HepG2 (cell line): ENCODE data around the gene CCDC178. TPM values are rescaled to one million over a fixed set of nuclear protein-coding genes. Genes with fewer than 3 reads are reported as not detected.

Experiments used
- ATAC-seq: fragments of 200-7000 bp; cut with Tn5 transposase; 3 replicates; pipeline ENCODE4 v1.9.1; 2020; ENCODE audit warnings: mild to moderate bottlenecking, moderate library complexity
- BruUV-seq: library from RNA; stranded (reverse); fragments of 400-500 nt; replicated peaks from 2 replicates; lab custom pipeline; 2021; lab: Mats Ljungman, UMichigan
- CTCF ChIA-PET: fragments of 300-600 bp; formaldehyde crosslinking; extraction: SDS; loops from one replicate; lab custom pipeline; 2021; ENCODE audit warnings: low total read pairs, inconsistent platforms, low intra/inter-chr PET ratio; lab: Yijun Ruan, JAX
- POLR2A ChIA-PET: fragments of 350-600 bp; sonication (Branson Sonifier 250); formaldehyde crosslinking; loops from one replicate; lab custom pipeline; 2020; ENCODE audit warnings: antibody characterized with exemption, inconsistent platforms; lab: Yijun Ruan, JAX
- DNase-seq: peaks from one replicate; pipeline ENCODE4 v3.0.0-alpha.2; 2015; ENCODE audit warnings: low spot score
- FAIRE-seq: peaks from 3 replicates; lab custom pipeline; 2011; peaks lifted over from hg19 to GRCh38; lab: Jason Lieb, UNC
- H2AFZ ChIP-seq: one replicate; pipeline ENCODE4 v1.6.1; 2011; ENCODE audit warnings: low read length, inconsistent platforms
- H3K27ac ChIP-seq: fragments of 300-600 bp; 3 replicates; pipeline ENCODE4 v1.8.0; 2011; ENCODE audit warnings: mixed run types, mild to moderate bottlenecking, mixed read lengths, low read length, inconsistent platforms; ENCODE audit not compliant: insufficient read depth; ENCODE audit errors: extremely low read length
- H3K27me3 ChIP-seq, 2 experiments: fragments of 200-600 bp in 1 of 2; 2 replicates in 1 of 2; 3 replicates in 1 of 2; pipeline versions ENCODE4 v1.6.0 to v1.8.0; 2011; ENCODE audit warnings: low read length in 2 of 2, mild to moderate bottlenecking in 2 of 2, moderate library complexity in 2 of 2, inconsistent platforms in 1 of 2; ENCODE audit not compliant: insufficient read depth in 2 of 2, control insufficient read depth in 1 of 2
- H3K36me3 ChIP-seq, 2 experiments: fragments of 200-600 bp in 1 of 2; replicated peaks in 1 of 2; 2 replicates in 1 of 2; 3 replicates in 1 of 2; pipeline versions ENCODE4 v1.5.1 to v1.8.0; 2011; ENCODE audit warnings: low read length in 2 of 2, inconsistent platforms in 1 of 2; ENCODE audit not compliant: insufficient read depth in 2 of 2, control insufficient read depth in 1 of 2
- H3K4me1 ChIP-seq: 2 replicates; pipeline ENCODE4 v1.5.1; 2012; ENCODE audit warnings: low read length, inconsistent platforms; ENCODE audit not compliant: insufficient read depth
- H3K4me2 ChIP-seq: 2 replicates; pipeline ENCODE4 v1.6.0; 2011; ENCODE audit warnings: low read depth, low read length, inconsistent platforms
- H3K4me3 ChIP-seq, 3 experiments: fragments of 200-600 bp in 1 of 3; sonication (generic), shearing (Covaris generic) in 1 of 3; replicated peaks in 1 of 3; 2 replicates each; pipeline ENCODE4 v1.5.1; 2011 to 2016; ENCODE audit warnings: low read length in 3 of 3, inconsistent platforms in 2 of 3, low read depth in 2 of 3, mild to moderate bottlenecking in 2 of 3, control low read depth in 1 of 3, mixed read lengths in 1 of 3; ENCODE audit not compliant: insufficient read depth in 1 of 3
- H3K79me2 ChIP-seq: one replicate; pipeline ENCODE4 v1.6.1; 2011; ENCODE audit warnings: low read length, inconsistent platforms; ENCODE audit not compliant: insufficient read depth
- H3K9ac ChIP-seq: 2 replicates; pipeline ENCODE4 v1.6.0; 2011; ENCODE audit warnings: mild to moderate bottlenecking, low read depth, low read length, inconsistent platforms; ENCODE audit not compliant: insufficient read depth
- H3K9me3 ChIP-seq: 2 replicates; pipeline ENCODE4 v1.5.1; 2012; ENCODE audit warnings: mild to moderate bottlenecking, low read length
- H4K20me1 ChIP-seq: 2 replicates; pipeline ENCODE4 v1.6.0; 2011; ENCODE audit warnings: inconsistent platforms, mild to moderate bottlenecking, low read length, moderate library complexity; ENCODE audit not compliant: insufficient read depth
- HOXA3 ChIP-seq: sonication (generic); formaldehyde crosslinking; IDR thresholded peaks from 2 replicates; pipeline ENCODE4 v1.5.0; 2020; ENCODE audit warnings: missing genetic modification reagents
- ZNF781 ChIP-seq: sonication (generic); formaldehyde crosslinking; IDR thresholded peaks from 2 replicates; pipeline ENCODE4 v1.5.1; 2020; ENCODE audit warnings: borderline replicate concordance, mild to moderate bottlenecking, missing genetic modification reagents; ENCODE audit errors: not compliant biosample characterization
- WGBS: methylation state at CpG from one replicate; pipeline ENCODE4 v1.1.6; 2017; ENCODE audit warnings: low lambda C conversion rate; 5-methylcytosine and 5-hydroxymethylcytosine counted together
- in situ Hi-C: cut with HindIII; loops from 2 replicates; pipeline ENCODE4 v1.10.0; 2017; ENCODE audit warnings: low pct_unique_long_range_greater_than_20kb; ENCODE audit not compliant: extremely low pct_ligation_motif_present
- intact Hi-C: fragments of 100-400 bp; cut with micrococcal nuclease; formaldehyde crosslinking; loops from one replicate; pipeline ENCODE4 v1.10.0; 2022; ENCODE audit not compliant: unreplicated experiment
- polyA plus RNA-seq, 8 experiments: library from polyadenylated mRNA; depleted of rRNA in 3 of 8; stranded (reverse) in 7 of 8; unstranded in 1 of 8; fragments of >200 nt; fragmentation: Illumina TruSeq in 4 of 8; extraction: Trizol in 4 of 8; gene quantifications; 2 replicates each; pipeline versions ENCODE4 v1.2.1 to v1.2.3, GENCODE V29; 2011 to 2016; ENCODE audit warnings: low read depth in 4 of 8, missing spikeins in 1 of 8, mixed read lengths in 1 of 8; ENCODE audit not compliant: insufficient read depth in 1 of 8
- total RNA-seq, 5 experiments: library from RNA; depleted of rRNA; stranded (reverse); fragments of >200 nt; fragmentation: Illumina TruSeq; extraction: Trizol; gene quantifications; 2 replicates each; pipeline ENCODE4 v1.2.3, GENCODE V29; 2016; ENCODE audit warnings: low read depth in 1 of 5
- TF ChIP-seq, protein P1 (sequence below): sonication (generic); formaldehyde crosslinking; IDR thresholded peaks from 2 replicates; pipeline ENCODE4 v1.8.0; 2022; ENCODE audit warnings: missing genetic modification reagents, mild to moderate bottlenecking, moderate library complexity, borderline replicate concordance
- TF ChIP-seq, protein P2 (sequence below): sonication (generic); formaldehyde crosslinking; IDR thresholded peaks from 2 replicates; pipeline ENCODE4 v1.4.0; 2020; ENCODE audit warnings: mild to moderate bottlenecking, missing genetic modification reagents

The CCDC178 gene
- total and polyA plus RNA-seq, 2 of the 13 experiments (the other 11 are each of a cell fraction or from before 2014, with no cell fraction given) = not detected

DNA sequence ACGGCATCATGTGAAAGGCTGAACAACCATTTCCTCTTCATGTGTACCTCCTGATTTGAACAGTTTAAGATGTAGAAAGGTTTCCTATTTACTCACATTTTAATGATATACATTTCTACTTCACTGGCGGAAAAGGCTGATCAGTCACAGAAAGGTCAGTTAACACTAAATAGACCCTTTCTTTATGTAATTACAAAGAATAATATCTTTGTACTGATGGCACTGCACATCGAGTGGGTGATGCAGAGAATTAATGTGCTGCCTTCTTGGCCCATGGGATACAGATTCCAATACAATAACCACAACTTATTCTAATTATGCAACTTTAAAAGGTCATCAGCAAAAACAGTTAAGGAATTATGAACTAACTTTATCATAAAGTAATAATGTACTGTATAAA is 339.2 kb downstream of the CCDC178 start:
- H2AFZ ChIP-seq = no peak overlapping the region
- H3K27ac ChIP-seq = no peak overlapping the region
- no peaks in the 10 kb centered on the region for H3K79me2 ChIP-seq
- BruUV-seq = no TSS peak
- TF ChIP-seq, protein P1, sequence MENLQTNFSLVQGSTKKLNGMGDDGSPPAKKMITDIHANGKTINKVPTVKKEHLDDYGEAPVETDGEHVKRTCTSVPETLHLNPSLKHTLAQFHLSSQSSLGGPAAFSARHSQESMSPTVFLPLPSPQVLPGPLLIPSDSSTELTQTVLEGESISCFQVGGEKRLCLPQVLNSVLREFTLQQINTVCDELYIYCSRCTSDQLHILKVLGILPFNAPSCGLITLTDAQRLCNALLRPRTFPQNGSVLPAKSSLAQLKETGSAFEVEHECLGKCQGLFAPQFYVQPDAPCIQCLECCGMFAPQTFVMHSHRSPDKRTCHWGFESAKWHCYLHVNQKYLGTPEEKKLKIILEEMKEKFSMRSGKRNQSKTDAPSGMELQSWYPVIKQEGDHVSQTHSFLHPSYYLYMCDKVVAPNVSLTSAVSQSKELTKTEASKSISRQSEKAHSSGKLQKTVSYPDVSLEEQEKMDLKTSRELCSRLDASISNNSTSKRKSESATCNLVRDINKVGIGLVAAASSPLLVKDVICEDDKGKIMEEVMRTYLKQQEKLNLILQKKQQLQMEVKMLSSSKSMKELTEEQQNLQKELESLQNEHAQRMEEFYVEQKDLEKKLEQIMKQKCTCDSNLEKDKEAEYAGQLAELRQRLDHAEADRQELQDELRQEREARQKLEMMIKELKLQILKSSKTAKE (CRISPR knock-in tag) = no peak
- TF ChIP-seq, all 625 proteins: peak for 0
- 29% methylated on average over 3 of the region's 3 CpGs for WGBS
- H4K20me1 ChIP-seq = no peaks in the 10 kb centered on the region
- no peaks in the 10 kb centered on the region for H3K9me3 ChIP-seq
- H3K4me2 ChIP-seq = no peak overlapping the region
- no peak overlapping the region for H3K9ac ChIP-seq
- ATAC-seq = no peak
- ChIA-PET POLR2A (no interaction called here), CTCF (no interaction called here)
- intact Hi-C loops = no loop called here
- no peaks in the 10 kb centered on the region for H3K27me3 ChIP-seq
- no peak for DNase-seq
- H3K4me1 ChIP-seq = no peaks in the 10 kb centered on the region
- in situ Hi-C loops = no loop called here
- no peaks in the 10 kb centered on the region for H3K36me3 ChIP-seq
- no peak for FAIRE-seq
- H3K4me3 ChIP-seq = no peak overlapping the region

DNA sequence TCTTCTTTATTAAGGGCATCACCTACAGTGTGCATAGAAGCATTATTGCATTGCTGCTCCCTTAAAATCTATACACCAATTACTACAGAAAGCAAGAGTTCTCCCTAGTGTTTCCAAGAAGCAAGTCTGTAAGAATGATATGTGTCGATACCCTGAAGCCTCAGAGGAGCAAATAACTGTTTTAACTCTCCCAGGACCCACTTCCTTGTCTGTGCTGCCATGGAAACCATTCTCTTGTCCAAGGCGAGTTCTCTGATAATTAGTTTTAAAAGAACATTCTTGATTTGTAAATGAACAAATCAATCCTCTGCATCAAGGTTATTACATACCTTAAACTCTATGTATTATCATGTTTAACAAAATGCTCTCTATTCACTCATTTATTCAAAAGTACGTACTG is 340.9 kb downstream of the CCDC178 start:
- no peak overlapping the region for H3K4me2 ChIP-seq
- ATAC-seq = no peak
- TF ChIP-seq, protein P2, sequence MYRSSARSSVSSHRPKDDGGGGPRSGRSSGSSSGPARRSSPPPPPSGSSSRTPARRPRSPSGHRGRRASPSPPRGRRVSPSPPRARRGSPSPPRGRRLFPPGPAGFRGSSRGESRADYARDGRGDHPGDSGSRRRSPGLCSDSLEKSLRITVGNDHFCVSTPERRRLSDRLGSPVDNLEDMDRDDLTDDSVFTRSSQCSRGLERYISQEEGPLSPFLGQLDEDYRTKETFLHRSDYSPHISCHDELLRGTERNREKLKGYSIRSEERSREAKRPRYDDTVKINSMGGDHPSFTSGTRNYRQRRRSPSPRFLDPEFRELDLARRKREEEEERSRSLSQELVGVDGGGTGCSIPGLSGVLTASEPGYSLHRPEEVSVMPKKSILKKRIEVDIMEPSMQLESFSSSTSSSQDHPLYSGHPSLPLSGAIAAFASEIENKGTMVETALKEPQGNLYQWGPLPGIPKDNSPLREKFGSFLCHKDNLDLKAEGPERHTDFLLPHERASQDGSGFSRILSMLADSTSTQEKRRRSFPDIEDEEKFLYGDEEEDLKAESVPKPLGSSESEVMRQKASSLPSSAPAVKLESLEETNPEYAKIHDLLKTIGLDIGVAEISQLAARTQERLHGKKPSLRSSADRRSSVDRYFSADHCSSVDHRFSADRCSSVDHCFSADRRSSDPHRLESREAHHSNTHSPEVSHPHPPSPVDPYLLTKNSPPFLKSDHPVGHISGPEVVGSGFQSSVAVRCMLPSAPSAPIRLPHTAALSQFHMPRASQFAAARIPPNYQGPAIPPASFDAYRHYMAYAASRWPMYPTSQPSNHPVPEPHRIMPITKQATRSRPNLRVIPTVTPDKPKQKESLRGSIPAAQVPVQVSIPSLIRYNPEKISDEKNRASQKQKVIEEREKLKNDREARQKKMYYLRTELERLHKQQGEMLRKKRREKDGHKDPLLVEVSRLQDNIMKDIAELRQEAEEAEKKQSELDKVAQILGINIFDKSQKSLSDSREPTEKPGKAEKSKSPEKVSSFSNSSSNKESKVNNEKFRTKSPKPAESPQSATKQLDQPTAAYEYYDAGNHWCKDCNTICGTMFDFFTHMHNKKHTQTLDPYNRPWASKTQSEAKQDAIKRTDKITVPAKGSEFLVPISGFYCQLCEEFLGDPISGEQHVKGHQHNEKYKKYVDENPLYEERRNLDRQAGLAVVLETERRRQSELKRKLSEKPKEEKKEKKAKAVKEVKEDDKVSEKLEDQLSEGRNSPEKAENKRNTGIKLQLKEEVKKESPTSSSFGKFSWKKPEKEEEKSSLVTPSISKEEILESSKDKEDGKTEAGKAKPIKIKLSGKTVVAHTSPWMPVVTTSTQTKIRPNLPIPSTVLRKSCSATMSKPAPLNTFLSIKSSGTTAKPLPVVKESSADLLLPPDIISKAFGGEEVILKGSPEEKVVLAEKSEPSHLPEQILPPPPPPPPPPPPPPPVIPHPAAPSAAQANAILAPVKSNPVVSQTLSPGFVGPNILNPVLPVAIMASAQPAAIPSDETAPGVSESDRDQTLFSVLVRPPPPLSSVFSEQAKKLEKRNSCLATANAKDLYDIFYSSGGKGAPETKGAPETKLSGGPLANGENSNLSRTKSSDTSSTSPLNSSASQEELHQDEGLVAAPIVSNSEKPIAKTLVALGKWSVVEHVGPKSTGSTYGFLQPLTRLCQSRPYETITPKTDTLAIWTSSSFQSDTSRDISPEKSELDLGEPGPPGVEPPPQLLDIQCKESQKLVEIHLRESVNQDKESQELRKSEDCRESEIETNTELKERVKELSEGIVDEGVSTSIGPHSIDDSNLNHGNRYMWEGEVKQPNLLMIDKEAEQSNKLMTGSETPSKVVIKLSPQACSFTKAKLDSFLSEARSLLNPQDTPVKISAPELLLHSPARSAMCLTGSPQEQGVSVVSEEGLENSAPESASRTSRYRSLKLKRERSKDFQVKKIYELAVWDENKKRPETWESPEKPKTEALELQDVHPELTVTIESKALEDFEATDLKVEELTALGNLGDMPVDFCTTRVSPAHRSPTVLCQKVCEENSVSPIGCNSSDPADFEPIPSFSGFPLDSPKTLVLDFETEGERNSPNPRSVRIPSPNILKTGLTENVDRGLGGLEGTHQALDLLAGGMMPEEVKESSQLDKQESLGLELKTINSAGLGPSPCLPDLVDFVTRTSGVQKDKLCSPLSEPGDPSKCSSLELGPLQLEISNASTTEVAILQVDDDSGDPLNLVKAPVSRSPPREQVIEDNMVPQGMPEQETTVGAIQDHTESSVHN = no peak
- TF ChIP-seq ZNF781 (CRISPR knock-in tag) = no peak
- no peak for TF ChIP-seq HOXA3
- H4K20me1 ChIP-seq = no peaks in the 10 kb centered on the region
- intact Hi-C loops (no loop called here), in situ Hi-C loops (no loop called here)
- no peak overlapping the region for H2AFZ ChIP-seq
- no peaks in the 10 kb centered on the region for H3K27me3 ChIP-seq
- ChIA-PET POLR2A (no interaction called here), CTCF (no interaction called here)
- DNase-seq = no peak
- FAIRE-seq = no peak
- WGBS = 3% methylated on average over 3 of the region's 3 CpGs
- H3K9me3 ChIP-seq = no peaks in the 10 kb centered on the region
- no peak overlapping the region for H3K9ac ChIP-seq
- H3K4me1 ChIP-seq = no peaks in the 10 kb centered on the region
- H3K27ac ChIP-seq = no peak overlapping the region
- H3K36me3 ChIP-seq = no peaks in the 10 kb centered on the region
- no TSS peak for BruUV-seq
- H3K79me2 ChIP-seq = no peaks in the 10 kb centered on the region
- no peak overlapping the region for H3K4me3 ChIP-seq
